H1 (cell line): Measurements from ENCODE around the gene SAFB. TPM values are rescaled to one million over a fixed set of nuclear protein-coding genes. Genes with fewer than 3 reads are reported as not detected.

Source experiments
- CTCF ChIA-PET: fragments of 300-600 bp; sonication (Branson Sonifier 250); formaldehyde crosslinking; loops from one replicate; lab custom pipeline; 2021; ENCODE audit not compliant: partially characterized antibody; lab: Charles Lee
- POLR2A ChIA-PET: fragments of 300-600 bp; sonication (Branson Sonifier 250); formaldehyde crosslinking; loops from one replicate; lab custom pipeline; 2021; ENCODE audit warnings: inconsistent platforms; ENCODE audit not compliant: partially characterized antibody; lab: Charles Lee
- DNase-seq, 2 experiments: peaks; one replicate each; pipeline versions ENCODE4 v3.0.0 to v3.0.0-alpha.2; 2010 to 2022; ENCODE audit warnings: low spot score in 2 of 2, low read depth in 1 of 2, mixed read lengths in 1 of 2
- FAIRE-seq: peaks from 2 replicates; lab custom pipeline; 2011; peaks lifted over from hg19 to GRCh38; lab: Jason Lieb, UNC
- H2AFZ ChIP-seq: 2 replicates; pipeline ENCODE4 v1.8.1; 2012; ENCODE audit warnings: low read length, inconsistent platforms
- H2AK5ac ChIP-seq: 2 replicates; pipeline ENCODE4 v1.6.1; 2013; ENCODE audit warnings: low read depth, low read length
- H2BK120ac ChIP-seq: replicated peaks from 2 replicates; pipeline ENCODE3; 2013; ENCODE audit warnings: low read depth, low read length, inconsistent platforms
- H2BK12ac ChIP-seq: 2 replicates; pipeline ENCODE4 v1.6.1; 2013; ENCODE audit warnings: low read depth, low read length
- H2BK15ac ChIP-seq: 2 replicates; pipeline ENCODE4 v1.6.1; 2013; ENCODE audit warnings: low read length
- H2BK20ac ChIP-seq: 2 replicates; pipeline ENCODE4 v1.6.1; 2013; ENCODE audit warnings: low read length
- H2BK5ac ChIP-seq: 2 replicates; pipeline ENCODE4 v1.6.1; 2013; ENCODE audit warnings: low read depth, low read length
- H3K14ac ChIP-seq: 2 replicates; pipeline ENCODE4 v1.6.1; 2013; ENCODE audit warnings: inconsistent platforms; ENCODE audit not compliant: insufficient read length
- H3K18ac ChIP-seq: 2 replicates; pipeline ENCODE4 v1.6.1; 2013; ENCODE audit warnings: low read length; ENCODE audit errors: extremely low read depth
- H3K23ac ChIP-seq: 2 replicates; pipeline ENCODE4 v1.6.1; 2013; ENCODE audit warnings: inconsistent platforms; ENCODE audit not compliant: insufficient read length
- H3K23me2 ChIP-seq: 2 replicates; pipeline ENCODE4 v1.6.1; 2013; ENCODE audit warnings: low read depth, low read length
- H3K27ac ChIP-seq: 2 replicates; pipeline ENCODE4 v1.6.1; 2011; ENCODE audit warnings: low read depth, low read length, inconsistent platforms
- H3K27me3 ChIP-seq, 4 experiments: replicated peaks in 1 of 4; 1 replicate in 1 of 4; 2 replicates in 3 of 4; pipeline versions ENCODE4 v1.6.1 to v1.8.1; 2011 to 2013; ENCODE audit warnings: low read length in 3 of 4, mild to moderate bottlenecking in 3 of 4, inconsistent platforms in 2 of 4, mixed read lengths in 2 of 4, moderate library complexity in 1 of 4; ENCODE audit not compliant: control insufficient read depth in 3 of 4, insufficient read depth in 3 of 4; ENCODE audit errors: extremely low read depth in 1 of 4
- H3K36me3 ChIP-seq, 4 experiments: 2 replicates each; pipeline versions ENCODE4 v1.6.1 to v1.8.1; 2011 to 2013; ENCODE audit warnings: mild to moderate bottlenecking in 4 of 4, low read length in 3 of 4, moderate library complexity in 2 of 4, control low read depth in 1 of 4, inconsistent platforms in 1 of 4; ENCODE audit not compliant: insufficient read depth in 4 of 4, control insufficient read depth in 2 of 4
- H3K4ac ChIP-seq: replicated peaks from 2 replicates; pipeline ENCODE3; 2013; ENCODE audit warnings: low read length, low read depth, mixed read lengths, inconsistent platforms; ENCODE audit not compliant: insufficient read length
- H3K4me1 ChIP-seq, 4 experiments: replicated peaks in 1 of 4; 1 replicate in 1 of 4; 2 replicates in 3 of 4; pipeline versions ENCODE4 v1.6.1 to v1.8.1; 2011 to 2013; ENCODE audit warnings: low read length in 3 of 4, inconsistent platforms in 2 of 4, mixed read lengths in 1 of 4; ENCODE audit not compliant: insufficient read depth in 4 of 4, control insufficient read depth in 3 of 4
- H3K4me2 ChIP-seq, 2 experiments: 2 replicates each; pipeline versions ENCODE4 v1.6.1 to v1.8.1; 2011 to 2013; ENCODE audit warnings: low read depth in 2 of 2, low read length in 2 of 2, control low read depth in 1 of 2, inconsistent platforms in 1 of 2, mild to moderate bottlenecking in 1 of 2; ENCODE audit not compliant: insufficient read depth in 1 of 2
- H3K4me3 ChIP-seq, 4 experiments: fragments of 200-600, 300-600 bp in 1 of 4; sonication (generic), shearing (Covaris generic), sonication (Bioruptor Twin) in 1 of 4; 2 replicates each; pipeline versions ENCODE4 v1.5.1 to v1.8.1; 2011 to 2016; ENCODE audit warnings: low read length in 4 of 4, low read depth in 3 of 4, control low read depth in 2 of 4, inconsistent platforms in 2 of 4, mild to moderate bottlenecking in 2 of 4, mixed read lengths in 1 of 4, moderate library complexity in 1 of 4; ENCODE audit not compliant: insufficient read depth in 2 of 4; ENCODE audit errors: extremely low read depth in 1 of 4
- H3K56ac ChIP-seq: replicated peaks from 2 replicates; pipeline ENCODE3; 2013; ENCODE audit warnings: low read depth, mild to moderate bottlenecking, mixed read lengths, low read length, inconsistent platforms; ENCODE audit not compliant: insufficient read length
- H3K79me1 ChIP-seq: 2 replicates; pipeline ENCODE4 v1.6.1; 2013; ENCODE audit warnings: low read depth, low read length, control low read depth
- H3K79me2 ChIP-seq, 2 experiments: 2 replicates each; pipeline versions ENCODE4 v1.6.1 to v1.8.1; 2012 to 2013; ENCODE audit warnings: low read length in 2 of 2, mild to moderate bottlenecking in 2 of 2, inconsistent platforms in 1 of 2; ENCODE audit not compliant: insufficient read depth in 2 of 2, control insufficient read depth in 1 of 2
- H3K9ac ChIP-seq, 4 experiments: replicated peaks in 1 of 4; 1 replicate in 1 of 4; 2 replicates in 3 of 4; pipeline versions ENCODE4 v1.6.1 to v1.8.1; 2011 to 2013; ENCODE audit warnings: low read depth in 3 of 4, low read length in 3 of 4, control low read depth in 2 of 4, mild to moderate bottlenecking in 2 of 4, moderate library complexity in 2 of 4, inconsistent platforms in 1 of 4; ENCODE audit errors: extremely low read depth in 1 of 4
- H3K9me3 ChIP-seq, 2 experiments: 2 replicates each; pipeline versions ENCODE4 v1.6.1 to v1.8.1; 2012 to 2013; ENCODE audit warnings: mild to moderate bottlenecking in 2 of 2, moderate library complexity in 2 of 2, control low read depth in 1 of 2, inconsistent platforms in 1 of 2, low read depth in 1 of 2, low read length in 1 of 2, mixed read lengths in 1 of 2; ENCODE audit not compliant: insufficient read depth in 2 of 2
- H4K20me1 ChIP-seq, 2 experiments: replicated peaks in 1 of 2; 2 replicates each; pipeline versions ENCODE3 to v1.8.1; 2011 to 2013; ENCODE audit warnings: inconsistent platforms in 2 of 2, low read length in 2 of 2, mild to moderate bottlenecking in 1 of 2; ENCODE audit not compliant: insufficient read depth in 2 of 2, control insufficient read depth in 1 of 2
- H4K5ac ChIP-seq: 2 replicates; pipeline ENCODE4 v1.6.1; 2013; ENCODE audit warnings: low read length, low read depth, mixed read lengths, inconsistent platforms; ENCODE audit not compliant: insufficient read length
- H4K8ac ChIP-seq: 2 replicates; pipeline ENCODE4 v1.8.0; 2013; ENCODE audit warnings: mild to moderate bottlenecking, moderate library complexity, low read length, inconsistent platforms; ENCODE audit not compliant: insufficient read depth; ENCODE audit errors: extremely low read depth
- H4K91ac ChIP-seq: replicated peaks from 2 replicates; pipeline ENCODE3; 2013; ENCODE audit warnings: low read length, mixed read lengths, inconsistent platforms; ENCODE audit not compliant: insufficient read length
- ASH2L ChIP-seq: fragments of 200-600, 300-600 bp; sonication (generic); IDR thresholded peaks from one replicate; pipeline ENCODE4 v1.7.1; 2017; ENCODE audit warnings: low read length
- ATF2 ChIP-seq: IDR thresholded peaks from 2 replicates; pipeline ENCODE4 v1.6.1; 2012; ENCODE audit warnings: low read length, inconsistent platforms
- CEBPB ChIP-seq: IDR thresholded peaks from 2 replicates; pipeline ENCODE4 v1.6.1; 2012; ENCODE audit warnings: low read depth, low read length
- EGR1 ChIP-seq: IDR thresholded peaks from 2 replicates; pipeline ENCODE4 v1.6.1; 2011; ENCODE audit warnings: low read depth, low read length, borderline replicate concordance
- MAFK ChIP-seq: IDR thresholded peaks from 2 replicates; pipeline ENCODE4 v1.6.1; 2012; ENCODE audit warnings: low read depth, mild to moderate bottlenecking, improper control_type of control experiment, low read length
- RAD21 ChIP-seq, 2 experiments: IDR thresholded peaks in 1 of 2; conservative IDR thresholded peaks in 1 of 2; 2 replicates each; pipeline ENCODE4 v1.6.1; 2011; ENCODE audit warnings: low read depth in 2 of 2, low read length in 2 of 2, improper control_type of control experiment in 1 of 2, inconsistent platforms in 1 of 2, mild to moderate bottlenecking in 1 of 2, moderate library complexity in 1 of 2
- SIX5 ChIP-seq: IDR thresholded peaks from 2 replicates; pipeline ENCODE4 v1.6.1; 2011; ENCODE audit warnings: mild to moderate bottlenecking, low read depth, low read length
- SP4 ChIP-seq: IDR thresholded peaks from 2 replicates; pipeline ENCODE4 v1.6.1; 2012; ENCODE audit warnings: low read length, inconsistent platforms
- TCF12 ChIP-seq: IDR thresholded peaks from 2 replicates; pipeline ENCODE4 v1.6.1; 2011; ENCODE audit warnings: low read depth, mild to moderate bottlenecking, low read length
- YY1 ChIP-seq: IDR thresholded peaks from 2 replicates; pipeline ENCODE4 v1.6.1; 2011; ENCODE audit warnings: low read depth, mild to moderate bottlenecking, low read length
- WGBS, 2 experiments: shearing (Covaris generic) in 1 of 2; methylation state at CpG; one replicate each; pipeline versions ENCODE4 v1.1.6 to v1.1.7; 2013 to 2015; ENCODE audit warnings: low lambda C conversion rate in 2 of 2, mixed read lengths in 2 of 2, inconsistent platforms in 1 of 2, low coverage in 1 of 2, missing lambda C conversion rate in 1 of 2; ENCODE audit not compliant: insufficient replicate concordance in 2 of 2, insufficient coverage in 1 of 2, insufficient read length in 1 of 2; ENCODE audit errors: extremely low coverage in 1 of 2, missing lambda C conversion rate in 1 of 2; 5-methylcytosine and 5-hydroxymethylcytosine counted together
- polyA plus RNA-seq, 7 experiments: library from polyadenylated mRNA; depleted of rRNA in 3 of 7; stranded (reverse) in 5 of 7; unstranded in 2 of 7; fragments of >200 nt in 5 of 7; fragments of 200-250 nt in 2 of 7; gene quantifications; 1 replicate in 5 of 7; 2 replicates in 1 of 7; 4 replicates in 1 of 7; pipeline versions ENCODE4 v1.2.1 to v1.2.3, GENCODE V29; 2011 to 2013; ENCODE audit warnings: missing spikeins in 2 of 7, mixed read lengths in 2 of 7
- total RNA-seq: library from RNA; stranded (reverse); fragmentation: NEBNext Ultra II Directional; extraction: Animal tissue kit (Norgen Biotek cat#: 25700); gene quantifications from 2 replicates; pipeline ENCODE4 v1.2.1, GENCODE V29; 2021
- TF ChIP-seq, protein P1 (sequence below), 3 experiments: IDR thresholded peaks; 1 replicate in 2 of 3; 2 replicates in 1 of 3; pipeline versions ENCODE4 v1.5.1 to v1.6.1; 2011; ENCODE audit warnings: low read length in 3 of 3, mild to moderate bottlenecking in 3 of 3, inconsistent platforms in 2 of 3, low read depth in 1 of 3, moderate library complexity in 1 of 3; ENCODE audit not compliant: insufficient read depth in 1 of 3; ENCODE audit errors: control extremely low read depth in 1 of 3

SAFB gene
- total and polyA plus RNA-seq, 2 of the 8 experiments (the other 6 are each of a cell fraction or from before 2014, with no cell fraction given): 27.0 to 110 TPM

- no peak overlapping the region for H3K27ac ChIP-seq
- no peak overlapping the region for H3K56ac ChIP-seq
- no peak overlapping the region for H3K18ac ChIP-seq
- ChIA-PET POLR2A (no interaction called here), CTCF (interaction anchor here (0.9 kb wide), 1 partner anchor 59 kb away, joined by 3 read pairs; no protein-coding TSS in a partner anchor)
- H4K20me1 ChIP-seq: peaks cover 21 to 25% of the 10 kb centered on the region in 2 experiments
- H3K27me3 ChIP-seq: no peaks in the 10 kb centered on the region
- H2BK5ac ChIP-seq: no peak overlapping the region
- H3K23me2 ChIP-seq: no peaks in the 10 kb centered on the region
- H3K9me3 ChIP-seq: no peaks in the 10 kb centered on the region
- no peak overlapping the region for H2BK12ac ChIP-seq
- no peak overlapping the region for H3K23ac ChIP-seq
- H2AFZ ChIP-seq: no peak overlapping the region
- H3K4ac ChIP-seq: no peak overlapping the region
- H2BK15ac ChIP-seq: no peak overlapping the region
- H3K79me2 ChIP-seq: peaks cover 3 to 70% of the 10 kb centered on the region in 2 experiments; a peak in 3 of 4 replicates
- H2BK20ac ChIP-seq: no peak overlapping the region
- DNase-seq (no peak), FAIRE-seq (no peak)
- peaks cover 23 to 73% (median 61%) of the 10 kb centered on the region in 4 experiments for H3K36me3 ChIP-seq
- no peak overlapping the region for H3K14ac ChIP-seq
- peaks cover 9% of the 10 kb centered on the region for H3K79me1 ChIP-seq
- H4K91ac ChIP-seq: no peak overlapping the region
- no peaks in the 10 kb centered on the region for H3K4me1 ChIP-seq
- no peak overlapping the region for H3K4me2 ChIP-seq
- H4K5ac ChIP-seq: no peak overlapping the region
- no peak overlapping the region for H2BK120ac ChIP-seq
- no peak overlapping the region for H3K9ac ChIP-seq
- WGBS, 2 experiments: 95% methylated on average over 2 of the region's 2 CpGs; no CpG with 5 or more reads in 1 of the 2 experiments
- H4K8ac ChIP-seq: no peak overlapping the region
- H2AK5ac ChIP-seq: no peak overlapping the region
- H3K4me3 ChIP-seq: no peak overlapping the region
- TF ChIP-seq MAFK (no peak), CEBPB (no peak), TCF12 (no peak), SP4 (no peak), EGR1 (no peak), ASH2L (no peak), RAD21 (IDR thresholded peaks at IDR 0.05 in 1 of 2, conservative IDR thresholded peaks at IDR 0.05 in 1 of 2; ENCODE audit: low read depth in 2 of 2, low read length in 2 of 2) (no peak), ATF2 (no peak), SIX5 (no peak), YY1 (no peak)
- TF ChIP-seq, protein P1, sequence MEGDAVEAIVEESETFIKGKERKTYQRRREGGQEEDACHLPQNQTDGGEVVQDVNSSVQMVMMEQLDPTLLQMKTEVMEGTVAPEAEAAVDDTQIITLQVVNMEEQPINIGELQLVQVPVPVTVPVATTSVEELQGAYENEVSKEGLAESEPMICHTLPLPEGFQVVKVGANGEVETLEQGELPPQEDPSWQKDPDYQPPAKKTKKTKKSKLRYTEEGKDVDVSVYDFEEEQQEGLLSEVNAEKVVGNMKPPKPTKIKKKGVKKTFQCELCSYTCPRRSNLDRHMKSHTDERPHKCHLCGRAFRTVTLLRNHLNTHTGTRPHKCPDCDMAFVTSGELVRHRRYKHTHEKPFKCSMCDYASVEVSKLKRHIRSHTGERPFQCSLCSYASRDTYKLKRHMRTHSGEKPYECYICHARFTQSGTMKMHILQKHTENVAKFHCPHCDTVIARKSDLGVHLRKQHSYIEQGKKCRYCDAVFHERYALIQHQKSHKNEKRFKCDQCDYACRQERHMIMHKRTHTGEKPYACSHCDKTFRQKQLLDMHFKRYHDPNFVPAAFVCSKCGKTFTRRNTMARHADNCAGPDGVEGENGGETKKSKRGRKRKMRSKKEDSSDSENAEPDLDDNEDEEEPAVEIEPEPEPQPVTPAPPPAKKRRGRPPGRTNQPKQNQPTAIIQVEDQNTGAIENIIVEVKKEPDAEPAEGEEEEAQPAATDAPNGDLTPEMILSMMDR (IDR thresholded peaks at IDR 0.05; ENCODE audit: control extremely low read depth in 1 of 3, insufficient read depth in 1 of 3, low read depth in 1 of 3, low read length in 3 of 3): no peak
Observed at GRCh38 chr19:5644037-5644436, 21.2 kb downstream of the SAFB start.
